D341Med (cell line): ENCODE results near the gene MEI1.

Source experiments
- DNase-seq: peaks from one replicate; pipeline ENCODE4 v3.0.0; 2012; ENCODE audit warnings: low spot score

MEI1 gene

DNA sequence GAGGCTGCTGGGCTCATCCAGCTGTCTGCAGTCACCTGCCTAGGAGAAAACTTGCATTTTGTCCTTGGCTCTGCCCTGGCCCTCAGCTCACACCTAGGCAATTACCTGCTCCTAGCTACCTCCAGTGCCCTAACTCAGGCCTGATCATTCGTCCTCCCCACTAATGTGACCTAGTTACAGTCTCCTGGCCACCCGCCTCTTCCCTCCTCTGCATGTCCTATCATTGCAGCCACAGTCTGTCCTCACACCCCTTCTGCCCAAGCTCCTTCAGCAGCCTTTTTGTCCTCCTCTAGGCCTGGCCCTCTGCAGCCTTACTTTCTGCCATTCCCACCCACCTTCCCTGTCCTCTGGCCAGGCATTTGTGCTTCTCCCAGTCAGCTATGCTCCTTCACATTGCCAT is 83.4 kb downstream of the MEI1 start:
- DNase-seq, result no peak

DNA sequence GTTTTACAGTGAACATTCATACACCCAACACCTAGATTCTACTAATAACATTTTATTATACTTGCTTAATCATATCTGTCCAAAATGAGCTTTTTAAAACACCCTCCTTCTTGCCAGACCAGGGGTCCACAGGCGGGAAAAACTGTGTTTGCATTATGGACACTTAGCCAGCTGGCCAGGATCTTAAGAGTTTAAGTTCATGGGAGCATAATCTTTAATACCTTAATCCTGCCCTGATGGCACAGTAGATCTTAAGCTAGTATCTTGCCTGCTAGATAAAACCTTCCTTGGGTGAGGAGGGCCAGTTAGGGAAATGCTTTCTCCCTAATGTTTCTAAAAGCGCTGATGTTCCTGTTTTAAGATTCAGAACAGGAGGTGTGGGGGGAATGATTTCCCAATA is 88.0 kb downstream of the MEI1 start:
- DNase-seq, result peak; percentile 72

DNA sequence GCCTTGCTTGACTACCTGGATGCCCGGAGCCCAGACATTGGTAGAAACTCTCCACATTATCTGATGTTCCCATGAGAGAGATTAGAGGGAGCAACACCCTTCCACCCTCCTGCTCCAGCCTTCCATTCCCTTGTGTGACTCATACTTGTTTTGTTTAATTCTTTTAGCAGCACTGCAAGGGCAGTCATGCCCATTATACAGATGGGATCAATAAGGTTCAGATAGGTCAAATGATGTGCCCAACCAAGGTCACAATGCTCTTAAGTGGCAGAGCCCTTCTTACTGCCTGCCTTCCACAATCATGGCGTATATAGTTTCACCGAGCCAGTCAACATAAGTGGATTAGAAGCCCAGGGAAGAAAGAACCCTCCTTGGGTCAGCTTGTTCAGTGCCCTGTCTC is 94.6 kb downstream of the MEI1 start:
- no peak for DNase-seq

DNA sequence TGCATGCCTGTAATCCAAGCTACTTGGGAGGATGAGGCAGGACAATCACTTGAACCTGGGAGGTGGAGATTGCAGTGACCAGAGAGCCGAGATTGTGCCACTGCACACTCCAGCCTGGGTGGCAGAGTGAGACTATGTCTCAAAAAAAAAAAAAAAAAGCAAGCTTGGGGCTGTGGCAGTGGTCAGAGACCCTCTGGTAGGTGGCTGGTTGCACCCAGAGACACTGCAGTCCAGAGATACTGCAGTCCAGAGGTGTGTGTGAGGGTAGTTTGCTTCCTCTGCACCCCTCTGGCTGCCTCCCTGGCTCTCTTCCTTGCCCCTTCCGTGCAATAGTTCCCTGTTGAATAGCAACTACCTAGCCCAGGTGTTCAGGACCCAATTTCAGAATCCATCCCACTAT is 99.4 kb downstream of the MEI1 start:
- DNase-seq, result no peak

DNA sequence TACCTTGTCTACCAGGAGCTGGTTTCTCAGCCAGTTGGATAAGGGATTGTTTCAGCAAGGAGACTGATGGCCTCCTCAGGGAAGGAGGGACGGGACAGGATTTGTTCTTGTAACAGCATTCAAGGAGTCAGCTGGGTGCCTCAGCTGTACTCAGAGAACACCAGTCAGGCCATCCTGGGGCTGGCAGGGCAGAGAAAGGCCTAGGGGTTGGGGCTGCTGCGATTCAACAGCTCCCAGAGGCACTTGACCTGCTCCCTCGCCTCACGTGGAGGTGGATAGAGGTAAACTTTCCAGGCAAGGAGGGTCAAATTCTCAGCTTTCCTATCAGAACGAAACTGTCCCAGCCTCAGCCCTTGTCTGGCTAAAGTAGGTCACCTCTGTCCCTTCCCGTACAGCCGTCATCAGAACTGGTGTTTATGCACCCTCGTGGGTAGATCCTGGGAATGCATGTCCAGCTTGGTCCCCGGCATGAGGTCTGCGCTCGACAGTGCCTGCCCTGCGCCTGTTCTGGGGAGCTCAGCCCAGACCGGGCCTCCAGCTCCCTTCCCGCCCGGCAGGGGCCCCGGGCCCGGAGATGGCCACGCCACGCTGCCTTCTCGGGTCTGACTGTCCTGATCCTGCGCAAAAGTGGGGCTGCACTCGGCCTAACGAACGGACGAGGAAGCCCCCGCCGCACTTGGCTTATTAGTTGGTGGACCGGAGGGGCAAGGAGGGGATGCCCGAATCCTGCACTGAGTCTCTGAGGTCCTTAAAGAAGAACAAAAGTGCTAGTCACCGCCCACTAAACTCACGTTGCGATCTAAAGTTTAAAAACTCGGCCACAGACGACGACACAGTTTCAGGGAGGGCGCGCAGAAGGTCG is 100.4 kb downstream of the MEI1 start:
- DNase-seq, result peak; percentile 58

DNA sequence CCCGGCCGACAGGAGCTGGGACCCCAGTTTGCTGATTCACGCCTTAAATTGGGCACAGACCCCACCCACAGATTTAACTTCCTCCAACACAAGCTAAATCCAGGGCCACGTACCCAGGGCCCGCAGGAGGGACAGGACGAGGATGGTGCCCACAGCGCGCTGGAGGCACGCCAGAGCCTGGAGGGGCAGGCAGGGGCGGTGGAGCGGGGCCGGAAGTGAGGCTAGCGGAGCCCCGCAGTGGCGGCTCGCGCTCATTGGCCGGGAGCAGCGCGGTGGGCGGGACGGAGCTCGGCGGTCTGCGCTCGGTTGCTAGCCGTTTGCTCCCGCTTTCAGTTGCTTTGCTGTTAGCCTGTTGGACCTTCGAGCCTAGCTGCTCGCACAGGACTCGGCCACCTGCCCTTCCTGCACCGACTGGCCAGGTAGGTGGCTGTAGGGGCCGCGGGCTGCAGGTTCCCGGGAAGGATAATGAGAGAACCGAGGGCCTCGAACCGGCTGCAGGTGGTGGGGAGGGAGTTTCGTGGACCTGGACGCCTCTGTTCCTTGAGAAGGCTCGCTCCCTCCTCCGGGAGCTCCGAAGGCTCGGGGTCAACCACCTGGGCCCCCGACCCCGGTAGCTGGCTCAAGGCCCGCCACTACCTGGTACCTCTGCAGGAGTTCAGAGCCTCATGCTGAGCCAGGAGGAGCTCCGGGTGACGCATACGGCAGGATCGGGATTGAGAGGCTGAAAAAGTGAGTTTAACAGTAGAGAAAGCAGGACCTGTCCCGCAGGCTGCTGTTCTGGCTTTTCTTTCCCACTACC is 101.2 kb downstream of the MEI1 start, which contains the start of gene CCDC134:
Gene CCDC134 (plus strand): TSS at position 332 of the 799 bp plus-strand sequence. CDS start 8,212 bp downstream, outside the sequence.
- peak; percentile 99 for DNase-seq

DNA sequence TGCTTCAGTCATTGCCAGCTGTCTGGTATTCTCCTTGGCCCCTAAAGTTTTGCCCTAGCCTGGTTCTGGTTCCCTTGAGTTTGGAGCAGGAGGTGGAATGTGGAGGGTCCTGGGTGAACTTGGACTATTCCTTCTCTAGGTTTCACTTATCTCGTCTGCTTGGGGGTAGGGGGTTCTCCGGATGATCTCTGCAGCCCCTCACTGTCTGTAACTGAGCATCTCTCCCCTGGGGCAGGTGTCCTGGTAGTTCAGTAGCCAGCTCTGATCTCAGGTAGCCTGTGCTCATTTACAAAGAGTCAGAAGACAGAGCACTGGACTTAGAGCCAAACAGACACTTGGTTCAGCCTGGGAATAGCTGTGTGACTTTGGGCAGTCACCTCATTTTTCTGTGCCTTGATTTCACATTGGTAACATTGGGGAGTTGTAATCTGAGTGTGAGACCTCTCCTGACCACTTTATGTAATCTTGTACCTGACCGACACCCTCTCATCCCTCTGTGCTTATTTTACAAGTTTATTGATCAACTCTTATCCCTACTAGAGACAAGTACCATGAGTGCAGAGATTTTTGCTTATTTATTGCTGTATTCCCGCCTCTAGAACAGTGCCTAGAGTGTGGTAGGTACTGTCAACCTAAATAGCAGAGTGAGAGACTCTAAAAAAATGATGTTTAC is 102.0 kb downstream of the MEI1 start:
- no peak for DNase-seq

DNA sequence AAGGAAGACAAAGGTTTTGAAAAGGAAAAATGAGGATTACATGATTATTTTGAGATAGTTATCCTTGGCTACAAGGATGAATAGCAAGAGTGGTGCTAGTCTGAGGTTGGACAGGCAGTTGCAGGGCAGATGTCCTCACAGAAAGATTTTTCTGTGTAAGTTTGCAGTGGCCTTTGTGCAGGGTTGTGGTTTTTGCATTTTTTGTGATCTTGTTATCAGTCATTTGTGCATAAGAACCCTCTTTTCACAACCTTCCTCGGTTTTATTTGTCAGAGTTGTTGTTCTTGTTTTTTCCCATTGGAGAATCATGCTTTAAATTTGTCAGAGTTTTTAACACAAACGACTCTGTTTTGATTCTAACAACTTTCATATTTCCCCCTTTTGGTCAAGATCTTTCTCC is 102.6 kb downstream of the MEI1 start:
- DNase-seq, result no peak

DNA sequence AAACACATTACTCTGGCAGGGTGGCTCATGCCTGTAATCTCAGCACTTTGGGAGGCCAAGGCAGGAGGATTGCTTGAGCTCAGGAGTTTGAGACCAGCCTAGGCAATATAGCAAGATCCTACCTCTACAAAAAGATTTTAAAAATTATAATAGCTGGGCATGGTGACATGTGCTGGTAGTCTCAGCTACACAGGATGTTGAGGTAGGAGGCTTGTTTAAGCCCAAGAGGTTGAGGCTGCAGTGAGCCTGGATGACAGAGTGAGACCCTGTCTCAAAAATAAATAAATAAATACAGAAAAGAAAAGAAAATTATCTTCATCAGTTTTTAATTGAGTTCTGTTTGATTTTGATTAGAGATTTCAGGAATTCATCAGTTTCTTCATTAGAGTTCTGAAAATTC is 106.3 kb downstream of the MEI1 start:
- no peak for DNase-seq

DNA sequence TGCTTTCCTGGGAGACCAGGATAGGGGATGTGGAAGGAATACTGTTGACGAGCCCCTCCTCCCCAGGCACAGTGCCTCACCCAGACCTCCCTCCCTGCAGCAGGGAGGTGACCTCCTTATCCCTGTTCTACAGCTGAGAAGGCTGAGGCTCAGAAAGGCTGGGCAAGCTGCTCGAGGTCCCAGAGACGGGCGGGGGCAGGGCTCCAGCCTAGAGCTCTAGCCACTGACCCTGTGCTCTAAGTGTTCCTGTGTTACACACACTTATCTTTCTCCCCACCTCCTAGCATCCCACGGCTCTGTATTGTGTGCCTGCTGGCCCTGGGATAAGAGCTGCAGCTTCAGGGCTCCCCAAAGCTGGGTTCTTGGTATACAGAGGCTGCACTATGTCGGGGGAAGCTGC is 109.1 kb downstream of the MEI1 start:
- no peak for DNase-seq

DNA sequence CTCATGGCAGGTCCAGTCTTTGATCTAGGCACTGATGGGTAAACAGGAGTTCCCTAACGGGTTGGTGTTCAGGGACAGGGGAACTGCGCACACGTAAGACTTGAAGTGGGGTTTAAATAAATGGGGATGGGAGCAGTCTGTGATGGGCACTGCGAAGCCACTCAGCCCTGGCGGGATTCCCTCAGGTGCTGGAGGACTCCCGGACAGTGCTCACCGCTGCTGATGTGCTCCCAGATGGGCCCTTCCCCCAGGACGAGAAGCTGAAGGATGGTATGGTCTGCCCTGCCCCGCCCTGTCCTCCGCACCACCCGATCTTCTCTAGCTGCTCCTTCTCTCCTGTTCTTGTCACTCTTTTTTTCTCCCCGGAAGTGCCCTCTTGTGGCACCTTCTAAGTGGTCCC is 110.7 kb downstream of the MEI1 start:
- DNase-seq, result peak; percentile 29

DNA sequence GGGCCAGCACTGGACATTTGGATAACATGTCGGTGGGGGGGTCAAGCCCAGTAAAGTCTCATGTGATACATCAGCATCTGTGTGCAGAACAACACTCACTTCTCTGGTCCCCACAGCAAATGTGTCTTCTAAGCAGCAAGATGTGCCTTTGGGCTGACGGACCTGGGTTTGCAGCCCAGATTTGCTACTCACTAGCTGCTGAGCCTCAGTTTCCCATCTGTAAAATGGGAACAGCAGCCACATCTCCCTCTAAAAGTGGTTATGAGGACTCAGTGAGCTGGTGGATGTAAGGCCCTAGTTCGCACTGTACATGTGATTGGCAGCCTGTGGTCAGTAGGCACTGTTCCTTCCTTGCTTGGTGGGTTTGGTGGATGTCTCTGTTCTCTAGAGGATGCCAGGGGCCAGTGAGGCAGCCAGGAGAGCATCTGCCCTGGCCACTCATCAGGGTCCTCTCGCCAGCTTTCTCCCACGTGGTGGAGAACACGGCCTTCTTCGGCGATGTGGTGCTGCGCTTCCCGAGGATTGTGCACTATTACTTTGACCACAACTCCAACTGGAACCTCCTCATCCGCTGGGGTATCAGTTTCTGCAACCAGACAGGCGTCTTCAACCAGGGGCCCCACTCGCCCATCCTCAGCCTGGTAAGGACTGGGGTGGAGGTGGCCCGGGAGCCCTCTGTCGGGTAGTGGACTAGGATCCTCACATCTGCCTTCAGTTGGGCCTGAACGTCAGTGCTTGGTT is 113.7 kb downstream of the MEI1 start:
- DNase-seq, result peak; percentile 13

DNA sequence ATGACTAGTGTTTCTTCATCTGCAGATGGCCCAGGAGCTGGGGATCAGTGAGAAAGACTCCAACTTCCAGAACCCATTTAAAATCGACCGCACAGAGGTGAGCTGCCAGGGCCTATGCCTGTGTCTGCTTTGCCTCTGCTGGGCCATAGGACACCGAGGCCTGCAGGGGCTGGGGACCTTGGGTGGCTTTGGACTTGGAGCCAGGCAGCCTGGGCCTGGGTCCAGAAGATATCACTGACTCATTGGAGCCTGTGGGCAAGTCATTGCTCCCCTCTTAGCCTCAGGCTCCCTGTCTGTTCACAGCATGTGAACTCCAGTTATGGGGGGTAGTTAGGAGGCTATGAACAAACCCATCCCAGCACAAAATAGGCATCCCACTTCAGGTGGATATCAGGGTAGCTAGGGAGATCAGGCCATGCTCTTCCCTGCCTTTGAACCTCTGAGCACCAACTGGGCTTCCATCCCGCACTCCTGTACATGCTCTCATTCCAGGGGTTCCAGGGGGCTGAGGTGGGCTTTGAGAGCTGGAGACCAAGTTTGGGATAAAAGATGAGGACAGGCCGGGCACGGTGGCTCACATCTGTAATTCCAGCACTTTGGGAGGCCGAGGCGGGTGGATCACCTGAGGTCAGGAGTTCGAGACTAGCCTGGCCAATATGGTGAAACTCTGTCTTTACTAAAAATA is 114.6 kb downstream of the MEI1 start:
- peak; percentile 14 for DNase-seq

DNA sequence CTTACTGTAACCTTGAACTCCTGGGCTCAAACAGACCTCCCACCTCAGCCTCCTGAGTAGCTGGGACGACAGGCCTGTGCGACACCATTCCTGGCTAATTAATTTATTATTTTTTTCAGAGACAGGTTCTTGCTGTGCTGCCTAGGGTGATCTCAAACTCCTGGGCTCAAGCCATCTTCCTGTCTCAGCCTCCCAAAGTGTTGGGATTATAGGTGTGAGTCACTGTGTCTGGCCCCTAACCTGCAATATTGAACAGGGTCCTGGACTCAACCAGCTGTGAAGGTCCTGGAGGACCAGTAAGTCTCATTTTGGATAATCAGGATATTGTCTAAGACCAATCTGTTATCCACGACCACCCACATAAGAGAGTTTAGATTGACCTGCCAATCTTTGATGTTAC is 116.4 kb downstream of the MEI1 start:
- DNase-seq, result no peak

DNA sequence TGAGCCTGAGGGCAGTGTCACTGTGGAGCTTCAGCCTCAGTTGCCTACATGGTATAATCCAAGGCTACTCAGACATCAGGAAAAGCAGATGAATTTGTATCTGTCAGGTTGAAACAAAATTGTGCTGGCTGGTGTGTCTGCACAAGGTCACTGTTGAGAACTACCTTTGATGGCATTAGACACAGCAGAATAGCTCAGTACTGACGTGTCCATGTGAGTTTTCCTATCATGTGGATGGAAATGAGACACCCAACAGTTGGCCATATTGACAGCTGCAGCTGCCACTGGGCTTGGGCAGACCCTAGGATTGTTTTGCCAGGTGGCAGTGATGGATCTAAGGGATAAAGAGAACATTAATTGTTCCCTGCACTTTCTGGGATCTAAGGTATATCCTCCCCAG is 116.9 kb downstream of the MEI1 start:
- peak; percentile 21 for DNase-seq

DNA sequence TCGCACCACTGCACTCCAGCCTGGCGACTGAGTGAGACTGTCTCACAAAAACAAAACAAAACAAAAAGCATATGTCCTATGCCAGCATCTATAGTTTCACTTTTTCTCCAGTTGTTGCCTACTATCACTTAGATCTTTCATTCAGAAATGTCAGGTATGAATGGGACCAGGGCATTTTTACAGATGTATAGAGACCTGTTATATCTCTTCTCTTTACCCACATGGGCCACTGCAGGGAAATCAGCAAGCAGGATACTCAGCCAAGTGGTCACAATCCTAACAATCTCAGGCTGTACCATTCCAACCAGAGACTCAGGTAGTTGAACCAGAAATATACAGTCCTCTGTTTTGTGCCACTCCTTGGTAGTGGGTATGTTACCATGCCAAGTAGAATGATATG is 117.6 kb downstream of the MEI1 start:
- DNase-seq, result no peak

DNA sequence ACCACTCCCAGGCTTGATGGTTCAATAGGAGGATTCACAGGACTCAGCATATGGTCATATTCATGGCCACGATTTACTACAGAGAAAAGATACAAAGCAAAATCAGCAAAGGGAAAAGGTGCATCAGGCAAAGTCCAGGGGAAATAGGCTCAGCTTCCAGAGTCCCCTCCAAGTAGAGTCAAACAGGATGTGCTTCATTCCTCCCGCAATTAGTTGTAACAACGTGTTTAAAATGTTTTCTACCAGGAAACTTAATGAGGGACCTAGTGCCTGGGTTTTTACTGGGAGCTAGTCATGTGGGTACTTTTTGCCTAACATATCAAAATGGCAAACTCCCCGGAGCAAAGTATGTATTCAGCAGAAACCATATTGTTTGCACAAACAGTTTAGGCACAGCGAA is 118.7 kb downstream of the MEI1 start:
- DNase-seq, result no peak

DNA sequence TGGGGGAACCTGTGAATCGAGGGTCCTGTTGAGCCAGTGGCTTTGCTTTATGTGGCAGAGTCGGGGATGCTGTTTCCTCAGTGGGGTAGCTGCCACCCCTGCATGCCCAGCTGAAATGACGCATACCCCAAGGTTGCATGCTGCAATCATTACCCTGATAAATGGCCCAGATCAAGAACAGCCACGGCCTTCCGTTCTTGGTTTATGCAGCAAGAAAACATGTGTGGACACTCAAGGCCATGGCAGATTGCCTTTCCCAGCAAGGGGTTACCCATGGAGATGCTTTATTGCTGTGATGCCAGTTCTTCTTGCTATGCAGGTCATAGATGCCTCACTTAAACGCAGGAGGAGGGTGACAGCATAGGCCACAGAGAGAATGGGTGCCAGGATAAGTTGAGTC is 119.3 kb downstream of the MEI1 start:
- no peak for DNase-seq

DNA sequence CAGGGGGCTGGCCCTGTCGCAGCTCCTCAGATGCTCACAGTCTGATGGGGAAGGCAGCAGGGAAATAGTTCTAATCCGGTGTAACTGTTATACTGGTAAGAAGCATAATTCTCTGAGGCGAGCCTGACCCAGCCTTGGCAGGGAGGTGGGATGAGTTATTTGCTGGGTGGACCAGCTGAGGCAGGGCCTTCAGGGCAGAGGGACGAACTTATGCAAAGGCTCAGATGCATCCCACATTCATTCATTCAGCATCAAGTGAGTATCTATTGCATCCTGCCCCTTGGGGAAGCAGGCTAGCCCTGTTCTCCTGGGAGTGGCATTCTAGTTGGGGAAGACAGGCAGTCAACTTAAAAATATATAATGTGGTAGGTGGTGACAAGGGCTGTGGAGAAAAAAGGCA is 120.0 kb downstream of the MEI1 start:
- DNase-seq, result no peak

DNA sequence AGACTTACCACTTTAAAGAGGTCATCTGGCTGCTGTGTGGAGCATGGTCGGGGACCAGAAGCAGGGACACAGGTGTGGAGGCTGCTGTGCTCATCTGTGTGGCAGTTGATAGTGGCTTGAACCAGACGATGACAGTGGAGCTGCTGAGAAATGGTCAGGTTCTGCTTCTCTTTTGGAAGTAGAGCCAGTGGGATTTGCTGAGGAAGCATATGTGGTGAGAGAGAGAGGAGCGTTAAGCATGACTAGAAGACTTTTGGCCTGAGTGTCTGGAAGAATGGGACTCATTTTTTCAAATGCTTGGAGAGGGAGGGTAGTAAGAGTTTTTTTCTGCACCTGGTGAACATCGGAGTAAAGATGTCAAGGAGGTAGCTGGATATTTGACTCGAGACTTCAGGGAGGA is 121.1 kb downstream of the MEI1 start:
- DNase-seq, result no peak
